Measurements from ENCODE around the gene CDK6. TPM values are rescaled to one million over a fixed set of nuclear protein-coding genes. Genes with fewer than 3 reads are reported as not detected.

The CDK6 gene
- total and polyA plus RNA-seq, 2 of the 8 experiments (the other 6 are each of a cell fraction or from before 2014, with no cell fraction given), result 5.9 to 18.9 TPM

DNA sequence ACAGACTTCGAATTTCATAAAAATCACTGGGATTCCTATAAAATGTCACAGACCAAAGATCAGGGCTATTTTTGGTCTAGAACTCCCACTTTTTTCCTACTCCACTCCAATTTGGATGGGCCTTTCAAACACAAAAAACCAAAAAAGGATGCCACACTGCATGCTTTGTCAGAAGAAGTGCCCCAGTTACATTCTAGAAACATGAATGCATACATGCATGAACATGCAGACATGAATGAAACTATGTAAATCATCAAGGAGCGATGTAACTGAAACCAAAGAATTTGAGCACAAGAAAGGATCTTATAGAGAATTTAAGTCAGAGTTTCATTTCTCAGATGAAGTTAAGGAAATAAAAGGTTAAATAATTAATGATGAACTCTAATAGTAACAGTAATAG lies 214.3 kb downstream of the CDK6 start (continued):
- TF ChIP-seq CEBPB (IDR thresholded peaks at IDR 0.05; ENCODE audit: low read depth, low read length), result no peak
- TF ChIP-seq, protein P1, sequence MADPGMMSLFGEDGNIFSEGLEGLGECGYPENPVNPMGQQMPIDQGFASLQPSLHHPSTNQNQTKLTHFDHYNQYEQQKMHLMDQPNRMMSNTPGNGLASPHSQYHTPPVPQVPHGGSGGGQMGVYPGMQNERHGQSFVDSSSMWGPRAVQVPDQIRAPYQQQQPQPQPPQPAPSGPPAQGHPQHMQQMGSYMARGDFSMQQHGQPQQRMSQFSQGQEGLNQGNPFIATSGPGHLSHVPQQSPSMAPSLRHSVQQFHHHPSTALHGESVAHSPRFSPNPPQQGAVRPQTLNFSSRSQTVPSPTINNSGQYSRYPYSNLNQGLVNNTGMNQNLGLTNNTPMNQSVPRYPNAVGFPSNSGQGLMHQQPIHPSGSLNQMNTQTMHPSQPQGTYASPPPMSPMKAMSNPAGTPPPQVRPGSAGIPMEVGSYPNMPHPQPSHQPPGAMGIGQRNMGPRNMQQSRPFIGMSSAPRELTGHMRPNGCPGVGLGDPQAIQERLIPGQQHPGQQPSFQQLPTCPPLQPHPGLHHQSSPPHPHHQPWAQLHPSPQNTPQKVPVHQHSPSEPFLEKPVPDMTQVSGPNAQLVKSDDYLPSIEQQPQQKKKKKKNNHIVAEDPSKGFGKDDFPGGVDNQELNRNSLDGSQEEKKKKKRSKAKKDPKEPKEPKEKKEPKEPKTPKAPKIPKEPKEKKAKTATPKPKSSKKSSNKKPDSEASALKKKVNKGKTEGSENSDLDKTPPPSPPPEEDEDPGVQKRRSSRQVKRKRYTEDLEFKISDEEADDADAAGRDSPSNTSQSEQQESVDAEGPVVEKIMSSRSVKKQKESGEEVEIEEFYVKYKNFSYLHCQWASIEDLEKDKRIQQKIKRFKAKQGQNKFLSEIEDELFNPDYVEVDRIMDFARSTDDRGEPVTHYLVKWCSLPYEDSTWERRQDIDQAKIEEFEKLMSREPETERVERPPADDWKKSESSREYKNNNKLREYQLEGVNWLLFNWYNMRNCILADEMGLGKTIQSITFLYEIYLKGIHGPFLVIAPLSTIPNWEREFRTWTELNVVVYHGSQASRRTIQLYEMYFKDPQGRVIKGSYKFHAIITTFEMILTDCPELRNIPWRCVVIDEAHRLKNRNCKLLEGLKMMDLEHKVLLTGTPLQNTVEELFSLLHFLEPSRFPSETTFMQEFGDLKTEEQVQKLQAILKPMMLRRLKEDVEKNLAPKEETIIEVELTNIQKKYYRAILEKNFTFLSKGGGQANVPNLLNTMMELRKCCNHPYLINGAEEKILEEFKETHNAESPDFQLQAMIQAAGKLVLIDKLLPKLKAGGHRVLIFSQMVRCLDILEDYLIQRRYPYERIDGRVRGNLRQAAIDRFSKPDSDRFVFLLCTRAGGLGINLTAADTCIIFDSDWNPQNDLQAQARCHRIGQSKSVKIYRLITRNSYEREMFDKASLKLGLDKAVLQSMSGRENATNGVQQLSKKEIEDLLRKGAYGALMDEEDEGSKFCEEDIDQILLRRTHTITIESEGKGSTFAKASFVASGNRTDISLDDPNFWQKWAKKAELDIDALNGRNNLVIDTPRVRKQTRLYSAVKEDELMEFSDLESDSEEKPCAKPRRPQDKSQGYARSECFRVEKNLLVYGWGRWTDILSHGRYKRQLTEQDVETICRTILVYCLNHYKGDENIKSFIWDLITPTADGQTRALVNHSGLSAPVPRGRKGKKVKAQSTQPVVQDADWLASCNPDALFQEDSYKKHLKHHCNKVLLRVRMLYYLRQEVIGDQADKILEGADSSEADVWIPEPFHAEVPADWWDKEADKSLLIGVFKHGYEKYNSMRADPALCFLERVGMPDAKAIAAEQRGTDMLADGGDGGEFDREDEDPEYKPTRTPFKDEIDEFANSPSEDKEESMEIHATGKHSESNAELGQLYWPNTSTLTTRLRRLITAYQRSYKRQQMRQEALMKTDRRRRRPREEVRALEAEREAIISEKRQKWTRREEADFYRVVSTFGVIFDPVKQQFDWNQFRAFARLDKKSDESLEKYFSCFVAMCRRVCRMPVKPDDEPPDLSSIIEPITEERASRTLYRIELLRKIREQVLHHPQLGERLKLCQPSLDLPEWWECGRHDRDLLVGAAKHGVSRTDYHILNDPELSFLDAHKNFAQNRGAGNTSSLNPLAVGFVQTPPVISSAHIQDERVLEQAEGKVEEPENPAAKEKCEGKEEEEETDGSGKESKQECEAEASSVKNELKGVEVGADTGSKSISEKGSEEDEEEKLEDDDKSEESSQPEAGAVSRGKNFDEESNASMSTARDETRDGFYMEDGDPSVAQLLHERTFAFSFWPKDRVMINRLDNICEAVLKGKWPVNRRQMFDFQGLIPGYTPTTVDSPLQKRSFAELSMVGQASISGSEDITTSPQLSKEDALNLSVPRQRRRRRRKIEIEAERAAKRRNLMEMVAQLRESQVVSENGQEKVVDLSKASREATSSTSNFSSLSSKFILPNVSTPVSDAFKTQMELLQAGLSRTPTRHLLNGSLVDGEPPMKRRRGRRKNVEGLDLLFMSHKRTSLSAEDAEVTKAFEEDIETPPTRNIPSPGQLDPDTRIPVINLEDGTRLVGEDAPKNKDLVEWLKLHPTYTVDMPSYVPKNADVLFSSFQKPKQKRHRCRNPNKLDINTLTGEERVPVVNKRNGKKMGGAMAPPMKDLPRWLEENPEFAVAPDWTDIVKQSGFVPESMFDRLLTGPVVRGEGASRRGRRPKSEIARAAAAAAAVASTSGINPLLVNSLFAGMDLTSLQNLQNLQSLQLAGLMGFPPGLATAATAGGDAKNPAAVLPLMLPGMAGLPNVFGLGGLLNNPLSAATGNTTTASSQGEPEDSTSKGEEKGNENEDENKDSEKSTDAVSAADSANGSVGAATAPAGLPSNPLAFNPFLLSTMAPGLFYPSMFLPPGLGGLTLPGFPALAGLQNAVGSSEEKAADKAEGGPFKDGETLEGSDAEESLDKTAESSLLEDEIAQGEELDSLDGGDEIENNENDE (IDR thresholded peaks at IDR 0.05; ENCODE audit: insufficient replicate concordance, low read length), result no peak
- no peak for TF ChIP-seq SUZ12 (IDR thresholded peaks at IDR 0.05; ENCODE audit: low read length)
- no peak for TF ChIP-seq SP1 (IDR thresholded peaks at IDR 0.05; ENCODE audit: low read depth, low read length)
- no peak for TF ChIP-seq SIX5 (IDR thresholded peaks at IDR 0.05; ENCODE audit: low read depth, low read length)

All from H1 (cell line).